C1 segment of cervical spinal cord (tissue), 14 donors: ENCODE results near the gene JPT2.

ENCODE experiments used
- DNase-seq, 14 donors: peaks; one replicate each; lab custom pipeline; 2025; lab: John Stamatoyannopoulos, UW

The JPT2 gene

DNA sequence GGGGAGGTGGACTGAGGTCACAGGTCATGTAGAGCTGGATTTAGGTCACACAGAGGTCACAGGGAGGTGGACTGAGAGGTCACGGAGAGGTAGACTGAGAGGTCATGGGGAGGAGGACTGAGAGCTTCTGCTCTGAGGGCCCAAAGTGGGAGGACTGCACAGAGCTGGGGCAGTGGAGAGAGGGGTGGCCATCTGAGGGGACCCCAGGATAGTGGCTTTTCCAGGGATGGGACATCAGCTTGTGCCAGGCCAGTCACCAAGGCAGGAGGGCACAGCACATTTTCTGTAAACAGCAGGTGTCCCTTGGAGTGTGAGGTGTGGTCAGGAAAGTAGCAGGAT is 26.1 kb upstream of the JPT2 start:
- no peak for DNase-seq

DNA sequence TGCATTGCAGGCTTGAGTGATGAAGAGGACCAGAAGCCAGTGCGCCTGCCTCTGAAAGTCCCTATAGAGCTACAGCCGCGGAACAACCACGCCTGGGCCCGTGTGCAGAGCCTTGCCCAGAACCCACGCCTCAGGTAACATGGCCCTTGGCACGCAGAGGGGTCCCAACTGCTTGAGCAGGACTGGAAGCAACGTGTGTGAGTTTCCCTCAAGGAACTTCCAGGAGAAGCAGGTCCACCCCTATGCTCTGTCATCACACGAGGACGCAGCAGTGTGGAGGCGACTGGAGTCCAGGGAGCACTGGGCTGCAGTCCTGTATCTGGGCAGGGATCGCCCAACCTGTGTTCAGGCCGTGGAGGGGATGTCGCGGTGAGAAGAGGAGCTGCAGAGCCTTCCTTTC is 25.1 kb upstream of the JPT2 start:
- DNase-seq: no peak

DNA sequence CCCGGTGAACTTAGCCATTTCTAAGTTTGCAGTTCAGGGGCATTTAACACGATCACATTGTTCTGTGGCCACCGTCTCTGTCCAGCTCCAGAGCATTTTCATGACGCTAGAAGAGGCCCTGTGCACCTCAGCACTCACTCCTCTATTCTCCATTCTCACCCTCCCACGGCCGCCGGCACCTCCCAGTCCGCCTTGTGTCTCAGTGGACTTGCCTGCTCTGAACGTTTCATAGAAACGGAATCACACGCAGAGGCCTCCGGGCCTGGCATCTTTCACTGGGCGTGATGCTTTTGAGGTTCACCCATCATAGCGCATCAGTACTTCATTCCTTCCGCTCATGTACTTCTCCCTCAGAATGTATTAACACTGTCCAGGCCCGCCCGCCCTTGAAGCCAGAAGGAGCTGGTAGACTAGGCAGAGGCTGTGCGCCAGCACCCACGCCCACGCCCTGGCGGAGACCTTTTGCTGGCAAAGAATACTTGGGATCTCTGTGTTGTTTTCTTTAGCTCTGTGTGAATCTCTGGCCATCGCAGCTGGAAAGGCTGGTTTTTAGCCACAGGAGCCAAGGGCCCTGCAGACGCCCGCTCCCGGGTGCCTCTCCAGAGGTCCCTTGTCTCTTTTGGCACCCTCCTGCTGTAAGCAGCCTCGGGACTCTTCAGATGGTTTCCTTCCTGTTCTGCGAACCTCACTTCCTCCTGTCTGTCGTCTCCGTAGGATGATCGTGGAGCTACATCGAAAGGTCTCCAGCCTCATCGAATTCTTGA is 23.4 kb upstream of the JPT2 start:
- peak in 1 of 14 donors; percentile 52 for DNase-seq

DNA sequence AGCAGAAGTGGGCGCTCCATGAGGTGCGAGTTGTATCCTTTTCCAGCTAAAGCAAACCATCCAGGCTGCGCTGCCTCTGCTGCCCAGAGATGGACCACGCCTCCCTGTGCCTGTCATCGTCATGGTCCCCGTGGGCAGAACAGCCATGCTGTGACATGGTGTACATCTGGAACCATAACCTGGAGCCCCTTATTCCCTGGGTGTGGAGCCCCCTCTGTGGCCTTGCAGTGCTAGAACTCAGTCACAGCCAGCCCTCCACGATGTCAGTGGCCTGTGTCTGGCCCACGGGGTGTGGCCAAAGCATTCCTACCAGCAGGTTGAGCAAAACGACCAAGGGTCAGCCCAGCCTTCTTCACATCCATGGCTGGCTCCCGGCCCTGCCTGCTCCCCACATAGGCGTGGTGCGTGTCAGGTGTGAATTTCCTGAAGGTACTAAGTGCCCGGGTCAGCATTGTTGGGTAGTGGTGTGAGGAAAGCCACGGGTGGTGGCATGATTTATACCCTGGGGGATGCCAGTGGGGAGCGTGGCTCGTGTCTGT is 22.7 kb upstream of the JPT2 start:
- DNase-seq: no peak

DNA sequence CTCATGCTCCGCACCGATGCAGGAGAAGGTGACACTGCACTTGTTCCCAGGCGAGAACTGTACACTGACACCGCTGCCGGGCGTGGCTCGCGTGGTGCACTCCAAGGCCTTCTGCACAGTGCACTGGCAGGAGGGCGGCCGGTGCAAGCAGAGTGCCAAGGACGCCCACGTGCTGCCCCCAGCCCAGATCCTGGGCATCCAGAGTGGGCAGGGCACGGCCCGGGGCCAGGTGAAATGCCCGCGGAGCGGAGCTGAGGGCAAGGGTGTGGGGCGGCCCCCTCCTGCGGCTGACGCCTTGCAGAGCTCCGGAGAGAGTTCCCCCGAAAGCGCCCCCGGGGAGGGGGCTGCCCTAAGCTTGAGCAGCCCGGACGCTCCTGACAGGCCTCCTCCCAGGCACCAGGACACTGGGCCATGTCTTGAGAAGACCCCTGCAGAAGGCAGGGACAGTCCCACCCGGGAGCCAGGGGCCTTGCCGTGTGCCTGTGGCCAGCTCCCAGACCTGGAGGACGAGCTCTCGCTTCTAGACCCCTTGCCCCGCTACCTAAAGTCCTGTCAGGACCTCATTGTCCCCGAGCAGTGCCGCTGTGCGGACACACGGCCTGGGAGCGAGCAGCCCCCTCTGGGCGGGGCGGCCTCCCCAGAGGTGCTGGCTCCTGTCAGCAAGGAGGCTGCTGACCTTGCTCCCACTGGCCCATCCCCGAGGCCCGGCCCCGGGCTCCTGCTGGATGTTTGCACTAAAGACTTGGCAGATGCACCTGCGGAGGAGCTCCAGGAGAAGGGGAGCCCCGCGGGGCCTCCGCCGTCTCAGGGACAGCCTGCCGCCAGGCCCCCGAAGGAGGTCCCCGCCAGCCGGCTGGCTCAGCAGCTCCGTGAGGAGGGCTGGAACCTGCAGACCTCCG is 21.9 kb upstream of the JPT2 start:
- no peak for DNase-seq

DNA sequence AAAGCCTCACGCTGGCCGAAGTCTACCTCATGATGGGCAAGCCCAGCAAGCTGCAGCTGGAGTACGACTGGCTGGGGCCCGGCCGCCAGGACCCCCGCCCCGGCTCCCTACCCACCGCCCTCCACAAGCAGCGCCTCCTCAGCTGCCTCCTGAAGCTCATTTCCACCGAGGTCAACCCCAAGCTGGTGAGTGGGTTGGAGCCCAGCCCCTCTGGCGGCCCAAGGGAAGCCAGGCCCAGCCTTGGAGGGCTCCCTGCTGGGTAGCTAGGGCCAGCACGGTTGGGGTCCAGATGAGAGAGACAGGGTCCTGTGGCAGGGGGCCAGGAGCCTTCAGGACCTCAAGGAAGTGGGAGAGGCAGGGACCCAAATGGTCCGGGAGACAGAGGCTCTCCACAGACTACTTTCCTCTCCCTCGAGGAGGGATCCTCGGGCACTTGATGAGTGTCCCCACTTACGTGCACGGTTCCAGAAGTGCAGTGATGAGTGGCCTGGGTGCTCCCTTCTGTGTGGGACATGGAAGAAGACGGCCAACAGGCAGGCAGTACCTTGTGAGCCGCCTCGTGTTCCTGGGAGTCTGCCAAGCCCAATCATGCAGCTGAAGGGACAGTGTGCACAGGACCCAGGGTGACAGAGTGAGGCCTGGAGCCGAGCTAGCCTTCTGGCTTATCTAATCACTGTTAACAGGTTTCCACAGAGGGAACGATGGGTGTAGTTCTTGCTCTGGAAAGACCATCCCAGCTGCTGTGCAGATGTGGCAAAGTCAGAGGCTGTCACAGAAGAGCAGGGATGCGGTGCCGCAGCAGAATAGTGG is 21.1 kb upstream of the JPT2 start:
- peak in 1 of 14 donors; percentile 79 for DNase-seq

DNA sequence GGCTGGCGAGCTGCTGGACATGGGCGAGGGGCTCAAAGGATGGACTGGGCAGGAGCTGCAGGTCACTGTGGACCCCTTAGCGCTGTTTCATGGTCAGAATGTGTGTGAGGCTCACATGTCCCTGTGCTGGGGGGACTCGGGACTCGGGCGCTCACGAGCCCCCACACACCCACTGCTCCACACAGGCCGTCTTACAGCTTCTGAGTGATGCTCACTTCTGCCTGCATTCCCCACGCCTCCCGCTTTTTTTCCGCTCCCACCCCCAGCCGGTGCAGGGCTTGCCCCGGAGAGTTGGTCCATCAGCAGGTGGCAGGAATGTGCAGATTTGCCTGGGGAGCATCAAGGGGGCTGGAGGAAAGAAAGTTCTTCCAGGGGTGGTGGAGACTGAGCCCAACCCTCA is 20.2 kb upstream of the JPT2 start:
- DNase-seq: no peak

DNA sequence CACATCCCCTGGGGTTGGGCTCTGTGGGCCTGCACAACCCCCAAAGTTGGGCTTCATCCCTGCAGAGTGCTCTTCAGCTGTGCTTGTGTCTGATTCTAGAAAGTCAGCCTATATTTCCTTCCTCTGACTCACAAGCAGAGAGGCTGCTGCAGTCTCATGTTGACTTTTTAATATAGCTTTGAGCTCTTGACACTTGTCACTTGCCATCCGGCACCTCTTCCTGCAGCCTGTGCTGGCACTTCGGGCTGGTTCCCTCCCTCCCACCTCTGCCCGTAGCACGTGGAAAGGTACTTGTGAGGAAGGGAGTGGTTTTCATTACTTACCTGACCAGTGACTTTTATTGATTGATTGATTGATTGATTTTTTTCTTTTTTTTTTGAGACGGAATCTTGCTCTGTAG is 19.0 kb upstream of the JPT2 start:
- DNase-seq: no peak

DNA sequence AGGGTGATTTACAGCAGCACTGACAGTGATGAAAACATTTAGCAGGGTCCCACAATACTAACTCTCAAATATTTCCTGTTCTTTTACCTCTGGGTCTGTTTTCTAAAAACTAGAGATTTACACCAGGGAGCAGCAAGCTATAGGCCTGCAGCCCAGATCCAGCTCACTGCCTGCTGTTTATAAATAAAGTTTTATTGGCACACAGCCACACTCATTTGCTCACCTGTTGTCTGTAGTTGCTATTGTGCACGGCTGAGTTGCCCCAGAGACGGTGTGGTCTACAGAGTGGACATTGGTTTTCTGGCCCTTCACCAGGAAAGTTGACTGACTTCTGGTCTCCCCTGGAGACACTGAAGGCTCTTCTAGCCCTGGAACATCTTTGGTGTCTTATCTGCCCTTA is 16.3 kb upstream of the JPT2 start:
- DNase-seq: no peak

DNA sequence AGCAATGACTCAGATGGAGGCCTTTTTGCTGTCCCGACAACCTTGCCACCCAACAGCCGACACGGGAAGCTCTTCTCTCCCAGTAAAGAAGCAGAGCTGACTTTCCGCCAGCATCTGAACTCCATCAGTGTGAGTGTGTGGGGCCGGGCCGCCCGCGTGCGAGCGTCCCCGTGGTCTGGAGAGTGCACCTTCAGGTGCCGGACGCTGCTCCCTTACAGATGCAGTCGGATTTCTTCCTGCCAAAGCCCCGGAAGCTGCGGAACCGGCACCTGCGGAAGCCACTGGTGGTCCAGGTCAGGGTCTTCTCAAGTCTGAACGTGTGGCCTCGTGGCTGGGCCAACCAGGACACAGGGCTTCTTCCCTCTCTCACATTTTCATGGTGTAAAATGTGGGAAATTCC is 15.5 kb upstream of the JPT2 start:
- DNase-seq: no peak

DNA sequence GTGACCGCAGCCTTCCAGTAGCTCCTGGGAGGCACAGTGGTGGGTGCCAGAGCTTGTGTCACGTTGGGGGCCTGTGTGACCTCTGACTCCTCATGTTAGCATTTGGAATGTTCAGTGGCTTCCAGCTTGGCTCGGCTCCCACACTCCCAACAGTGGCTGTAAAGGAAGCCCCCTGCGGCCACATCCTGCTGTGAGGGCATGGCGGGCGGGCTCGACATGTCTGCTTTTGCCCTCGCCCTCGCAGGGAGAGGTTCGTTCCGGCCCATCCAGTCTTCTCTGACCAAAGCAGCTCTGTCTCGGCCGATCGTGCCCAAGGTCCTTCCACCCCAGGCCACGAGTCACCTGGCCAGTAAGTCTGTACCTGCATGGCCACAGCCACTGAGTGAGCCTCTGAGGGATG is 12.2 kb upstream of the JPT2 start:
- no peak for DNase-seq

DNA sequence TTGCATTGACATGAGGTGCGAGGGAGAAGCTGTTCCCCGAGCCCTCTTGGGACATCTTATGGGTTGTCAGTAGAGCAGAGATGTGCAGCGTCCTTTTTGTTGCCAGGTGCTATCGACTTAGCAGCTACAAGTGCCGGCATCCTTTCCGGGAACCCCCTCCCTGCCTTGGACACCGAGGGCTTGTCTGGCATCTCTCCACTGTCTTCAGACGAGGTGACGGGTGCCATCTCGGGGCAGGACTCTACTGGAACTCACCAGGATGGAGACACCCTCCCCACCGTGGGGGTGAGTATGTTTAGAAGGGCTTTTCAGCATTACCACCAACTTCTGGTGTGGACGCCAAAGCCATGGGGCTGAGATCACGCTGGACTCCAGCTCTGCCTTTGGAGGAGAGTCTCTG is 11.8 kb upstream of the JPT2 start:
- no peak for DNase-seq

DNA sequence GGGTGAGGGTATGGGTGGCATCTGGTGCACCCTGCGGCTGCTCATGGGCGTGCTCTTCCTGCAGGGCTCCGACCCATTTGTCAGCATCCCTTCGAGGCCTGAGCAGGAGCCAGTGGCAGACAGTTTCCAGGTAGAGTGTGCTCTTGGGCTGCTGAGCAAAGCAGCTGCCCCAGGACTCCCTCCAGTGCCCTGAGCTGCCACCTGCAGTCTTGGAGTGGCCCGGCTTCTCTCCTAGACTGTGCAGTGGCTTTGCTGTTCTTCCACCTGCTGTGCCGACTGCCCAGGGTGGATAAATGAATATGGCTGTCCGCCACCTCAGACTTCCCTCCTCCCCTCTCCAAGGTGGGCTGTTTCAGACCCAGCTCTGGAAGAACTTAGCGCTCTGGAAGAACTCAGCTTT is 10.8 kb upstream of the JPT2 start:
- no peak for DNase-seq

DNA sequence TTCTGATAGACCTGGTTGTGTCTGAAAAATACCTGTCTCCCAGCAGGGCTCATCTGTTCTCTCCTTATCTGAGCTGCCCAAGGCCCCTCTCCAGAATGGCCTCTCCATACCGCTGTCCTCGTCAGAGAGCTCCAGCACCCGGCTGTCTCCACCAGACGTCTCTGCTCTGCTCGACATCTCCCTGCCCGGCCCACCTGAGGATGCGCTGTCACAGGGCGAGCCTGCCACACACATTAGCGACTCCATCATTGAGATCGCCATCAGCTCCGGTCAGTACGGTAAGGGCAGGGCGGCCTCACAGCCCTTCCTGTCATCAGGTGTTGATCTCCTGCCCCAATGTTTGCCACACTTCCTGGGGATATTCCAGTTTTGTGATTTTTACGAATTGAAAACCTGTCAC is 10.2 kb upstream of the JPT2 start:
- no peak for DNase-seq

DNA sequence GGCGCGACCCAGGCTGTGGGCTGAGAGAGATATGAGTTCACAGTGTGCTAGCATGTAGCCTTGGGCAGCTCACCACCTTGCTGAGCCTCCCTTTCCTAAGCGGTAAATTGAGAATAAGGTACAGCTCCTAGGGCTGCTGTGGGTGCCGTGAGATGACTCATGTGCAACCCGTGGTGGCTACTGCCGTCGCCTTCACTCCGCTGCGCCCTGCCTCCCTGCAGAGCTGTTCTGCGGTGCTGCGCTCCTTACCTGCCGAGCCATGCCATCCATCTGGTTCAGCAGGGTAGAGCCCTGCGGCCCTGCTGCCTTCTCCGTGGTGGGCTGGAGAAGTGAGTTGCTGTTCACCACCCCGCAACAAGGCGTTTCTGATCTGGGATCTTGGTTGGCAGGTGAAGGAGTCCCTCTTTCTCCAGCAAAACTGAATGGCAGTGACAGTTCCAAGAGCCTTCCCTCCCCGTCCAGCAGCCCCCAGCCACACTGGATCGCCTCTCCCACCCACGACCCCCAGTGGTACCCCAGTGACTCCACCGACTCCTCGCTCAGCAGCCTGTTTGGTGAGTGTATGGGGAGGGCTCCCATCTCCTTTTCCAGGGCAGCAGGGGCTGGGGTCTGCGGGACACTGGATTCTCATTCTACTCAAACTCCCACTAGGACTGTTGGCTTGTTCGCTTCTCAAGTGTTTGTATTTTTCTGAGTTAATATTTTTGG is 9.3 kb upstream of the JPT2 start:
- no peak for DNase-seq

DNA sequence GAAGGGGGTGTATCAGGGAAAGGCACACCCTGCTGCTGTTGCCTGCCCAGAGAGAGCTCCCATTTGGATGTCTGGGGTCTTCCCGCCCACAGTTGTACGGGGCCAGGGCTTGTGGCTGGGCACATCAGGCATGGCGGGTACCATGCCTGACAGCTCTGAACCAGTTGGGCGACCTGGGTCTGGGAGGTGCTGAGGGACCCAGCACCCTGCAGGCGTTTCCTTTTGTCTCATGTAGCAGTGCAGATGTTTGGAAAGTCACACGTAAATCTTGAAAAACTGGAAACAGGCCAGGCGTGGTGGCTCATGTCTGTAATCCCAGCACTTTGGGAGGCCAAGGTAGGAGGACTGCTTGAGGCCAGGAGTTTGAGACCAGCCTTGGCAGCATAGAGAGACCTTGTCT is 8.4 kb upstream of the JPT2 start:
- DNase-seq: no peak

DNA sequence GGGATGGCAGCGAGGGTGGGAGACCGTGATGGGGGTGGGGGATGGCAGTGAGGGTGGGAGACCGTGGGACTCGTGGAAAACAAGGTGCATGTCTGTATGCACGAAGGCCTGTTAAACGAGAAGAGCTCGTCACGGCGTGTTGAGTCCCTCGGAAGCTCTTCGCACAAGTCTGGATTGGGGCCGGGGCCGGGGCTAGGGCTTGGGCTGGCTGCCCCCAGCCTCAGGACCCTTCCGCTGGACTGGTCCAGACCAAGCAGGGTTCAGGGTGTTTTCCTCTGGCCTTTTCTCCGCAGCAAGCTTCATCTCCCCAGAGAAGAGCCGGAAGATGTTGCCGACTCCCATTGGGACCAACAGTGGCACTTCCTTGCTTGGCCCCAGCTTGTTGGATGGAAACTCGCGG is 7.7 kb upstream of the JPT2 start:
- no peak for DNase-seq

DNA sequence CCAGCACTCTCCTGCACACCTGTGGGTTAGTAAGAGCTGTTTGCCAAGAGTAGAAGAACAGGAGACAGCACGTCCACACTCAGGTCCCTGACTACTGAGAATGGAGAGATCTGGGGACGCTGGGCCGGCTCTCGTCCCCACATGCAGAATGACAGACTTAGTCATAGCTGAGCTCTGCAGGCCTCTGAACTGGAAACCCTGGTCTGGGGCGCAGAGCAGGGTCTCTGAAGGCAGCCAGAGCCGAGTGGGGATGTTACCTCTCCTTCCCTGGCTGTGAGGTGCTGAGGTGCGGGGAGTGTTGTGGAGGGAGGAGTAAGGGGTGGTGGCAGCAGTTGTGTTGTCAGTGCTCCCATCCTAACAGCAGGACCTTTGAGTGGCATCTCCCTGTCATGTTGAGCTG is 7.2 kb upstream of the JPT2 start:
- DNase-seq: no peak

DNA sequence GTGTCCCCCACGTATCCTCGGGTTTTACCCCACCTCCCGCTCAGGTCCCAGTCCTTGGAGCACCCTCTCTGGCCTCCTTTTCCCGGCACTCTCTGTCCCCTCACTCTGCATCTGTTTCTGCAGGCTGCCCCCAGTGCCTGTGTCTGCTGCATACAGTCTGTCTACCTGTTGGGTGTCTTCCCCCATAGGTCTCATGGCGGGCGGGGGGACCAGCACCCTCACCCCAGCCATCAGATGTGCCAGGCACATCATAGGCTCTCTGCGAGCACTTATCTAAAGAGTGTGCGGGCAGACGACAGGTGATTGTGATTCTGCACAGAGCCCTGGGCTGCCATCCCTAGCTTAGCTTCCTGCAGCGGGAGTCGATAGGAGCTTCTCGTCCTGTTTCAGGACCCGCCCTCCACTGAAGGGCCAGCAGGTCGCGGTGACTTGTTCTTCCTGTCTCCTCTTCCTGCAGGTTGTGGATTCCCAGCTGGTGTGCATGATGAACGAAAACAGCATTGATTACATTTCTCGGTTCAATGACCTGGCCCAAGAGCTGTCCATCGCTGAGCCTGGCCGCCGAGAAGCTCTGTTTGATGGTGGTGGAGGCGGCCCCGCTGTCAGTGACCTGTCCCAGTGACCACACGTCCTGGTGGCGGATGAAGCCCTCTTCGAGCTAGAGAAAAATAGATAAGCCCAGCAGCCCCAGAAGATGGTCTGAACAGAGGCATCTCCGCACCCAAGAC is 4.5 kb upstream of the JPT2 start:
- DNase-seq: no peak

DNA sequence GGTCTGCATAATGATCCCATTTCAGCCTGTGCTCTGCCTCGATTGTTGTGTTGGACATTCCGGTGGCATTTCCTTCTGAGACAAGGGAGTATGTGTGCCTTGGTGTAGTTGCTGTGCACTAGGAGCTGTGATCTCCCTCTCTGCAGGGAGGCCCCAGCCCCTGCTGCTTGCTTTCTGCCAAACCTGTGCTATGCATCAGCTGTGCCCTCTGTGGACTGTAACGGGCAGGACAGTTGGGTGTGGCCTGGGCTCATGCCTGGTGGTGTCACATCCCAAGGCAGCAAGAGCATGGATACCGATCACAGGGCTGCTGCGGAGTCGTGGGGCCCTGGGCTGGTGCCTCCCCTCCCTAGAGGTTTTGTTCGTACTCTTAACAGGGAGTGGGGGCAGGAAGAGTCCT is 3.8 kb upstream of the JPT2 start:
- no peak for DNase-seq
